ENCODE results near the gene TEKT3.

DNA sequence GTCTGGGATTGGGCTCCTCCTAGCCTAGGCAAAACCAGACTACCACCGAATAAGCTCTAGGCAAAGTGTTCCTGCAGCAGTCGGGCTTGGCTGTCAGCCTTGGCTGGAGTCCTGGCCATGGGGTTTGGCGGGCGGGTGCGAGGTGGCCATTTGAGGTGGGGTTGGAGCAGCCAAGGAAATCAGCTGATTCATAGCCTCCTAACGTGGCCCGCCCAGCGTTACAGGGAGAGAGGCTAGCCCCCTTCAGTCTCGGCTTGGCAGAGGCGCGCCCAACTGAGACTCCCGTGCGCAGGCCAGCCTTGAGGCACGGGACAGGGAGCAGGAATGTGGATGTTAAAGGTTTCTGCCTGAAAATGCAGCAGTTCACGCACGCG is 78.2 kb downstream of the TEKT3 start:
- TF ChIP-seq POLR2A (IDR thresholded peaks at IDR 0.05; ENCODE audit: low read length) (no peak), GATA1 (IDR thresholded peaks at IDR 0.05; ENCODE audit: low read depth, low read length) (no peak)

All from erythroblast (primary cell).